SKM-1 (cell line): Measurements from ENCODE around the gene GYS1.
"Not testable (repeated sequence)": the region's sequence is repeated elsewhere in the genome, so short reads cannot be mapped to it uniquely, and the experiment has no call there.

Experiments
- DNase-seq: peaks from one replicate; lab custom pipeline; 2025; ENCODE audit not compliant: unreplicated experiment; lab: John Stamatoyannopoulos, UW

Gene GYS1

DNA sequence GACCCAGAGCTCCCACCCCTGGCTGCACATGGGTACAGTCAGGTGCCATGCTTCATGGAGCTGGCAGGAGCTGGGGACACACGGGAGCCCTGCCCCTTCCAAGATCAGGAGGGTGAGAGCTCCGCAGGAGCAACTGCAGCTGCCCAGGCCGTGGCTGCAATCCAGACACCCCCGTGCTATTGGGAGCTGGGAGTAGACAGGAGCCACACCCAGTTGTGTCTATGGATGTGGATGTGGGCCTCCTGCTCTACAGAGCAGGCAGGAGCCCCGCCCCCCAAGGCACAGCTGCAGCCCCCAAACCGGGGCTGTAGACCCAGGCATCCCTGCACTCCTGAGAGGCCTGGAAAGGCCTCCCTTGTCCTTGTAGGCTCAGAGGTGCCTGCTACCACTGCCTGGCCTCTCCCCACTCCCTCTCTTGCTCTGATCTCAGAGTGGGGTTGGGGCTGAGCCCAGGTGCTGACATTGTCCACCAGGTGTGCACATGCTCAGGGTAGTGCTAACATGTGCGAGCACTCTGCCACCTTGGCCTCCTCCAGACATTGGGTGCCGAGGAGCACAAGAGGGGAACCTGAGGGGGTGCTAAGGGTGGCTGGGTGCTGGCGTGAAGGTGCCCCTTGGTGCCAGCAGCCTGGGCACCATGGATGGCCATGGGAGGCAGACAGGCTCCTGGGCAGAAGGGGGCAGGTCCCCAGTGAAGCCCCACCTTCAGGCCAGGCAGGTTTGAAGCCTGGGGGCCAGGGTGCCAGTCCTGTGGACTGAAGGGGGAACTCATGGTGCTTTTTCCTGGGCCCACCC, 46.4 kb downstream of the GYS1 start:
- no peak for DNase-seq

DNA sequence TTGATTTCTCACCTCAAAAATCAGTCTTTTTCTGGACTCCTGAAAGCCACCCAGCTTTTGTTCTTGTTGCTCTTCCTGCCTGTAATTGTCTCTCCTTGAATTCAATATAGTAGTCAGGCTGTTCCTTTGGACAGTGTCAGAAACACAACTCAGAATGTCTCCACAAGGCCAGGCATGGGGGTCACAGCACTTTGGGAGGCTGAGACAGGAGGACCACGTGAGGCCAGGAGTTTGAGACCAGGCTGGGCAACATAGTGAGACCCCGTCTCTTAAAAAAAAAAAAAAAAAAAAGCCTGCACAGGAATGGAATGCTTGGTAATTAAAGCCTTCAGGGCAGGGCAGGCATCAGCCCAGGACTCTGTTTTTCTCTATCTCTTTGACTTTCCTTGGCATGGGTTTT, 47.3 kb downstream of the GYS1 start:
- DNase-seq = no peak

DNA sequence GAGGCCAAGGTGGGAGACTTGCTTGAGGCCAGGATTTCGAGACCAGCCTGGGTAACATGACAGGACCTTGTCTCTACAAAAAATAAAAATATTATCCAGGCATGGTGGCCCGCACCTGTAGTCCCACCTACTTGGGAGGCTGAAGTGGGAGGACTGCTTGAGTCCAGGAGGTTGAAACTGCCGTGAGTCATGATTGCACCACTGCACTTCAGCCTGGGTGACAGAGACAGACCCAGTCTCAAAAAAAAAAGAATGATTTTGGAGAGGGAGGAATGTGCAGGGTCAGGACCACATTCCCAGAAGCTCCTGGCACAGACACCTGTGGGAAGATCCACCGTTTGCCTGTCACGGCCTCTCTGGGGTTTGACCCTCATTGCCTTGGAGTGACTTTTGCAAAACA, 47.7 kb downstream of the GYS1 start:
- DNase-seq = no peak

DNA sequence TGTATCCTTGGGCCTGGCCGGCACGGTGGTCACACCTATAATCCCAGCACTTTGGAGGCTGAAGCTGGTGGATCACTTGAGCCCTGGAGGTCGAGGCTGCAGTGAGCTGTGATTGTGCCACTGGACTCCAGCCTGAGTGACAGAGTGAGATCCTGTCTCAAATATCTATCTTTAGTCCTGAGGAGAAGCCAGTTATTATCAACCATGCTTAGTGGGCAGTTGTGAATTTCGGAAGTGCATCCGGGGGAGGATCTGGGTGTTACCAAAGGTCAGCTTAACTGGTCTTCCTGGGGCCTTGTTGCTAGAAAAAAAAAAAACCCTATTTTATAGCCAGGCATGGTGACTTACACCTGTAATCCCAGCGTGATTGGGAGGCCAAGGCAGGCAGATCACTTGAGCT, 50.0 kb downstream of the GYS1 start:
- no peak for DNase-seq

DNA sequence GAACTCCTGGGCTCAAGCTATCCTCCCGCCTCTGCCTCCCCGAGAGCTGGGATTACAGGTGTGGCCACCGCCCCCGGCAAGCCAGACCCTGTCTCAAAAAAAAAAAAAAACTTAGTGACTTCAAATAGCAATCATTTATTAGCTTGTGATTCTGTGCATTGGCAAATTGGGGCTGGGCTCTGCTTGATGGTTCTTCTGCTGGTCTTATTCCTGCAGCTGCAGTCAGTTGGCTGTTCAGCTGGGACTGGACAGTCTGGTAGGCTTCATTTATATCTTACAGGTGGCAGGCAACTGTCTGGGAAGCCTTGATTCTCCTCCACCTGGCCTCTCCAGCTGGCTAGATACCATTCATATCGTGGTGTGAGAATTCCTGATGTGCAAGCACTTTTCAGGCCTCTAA, 52.2 kb downstream of the GYS1 start:
- no peak for DNase-seq

DNA sequence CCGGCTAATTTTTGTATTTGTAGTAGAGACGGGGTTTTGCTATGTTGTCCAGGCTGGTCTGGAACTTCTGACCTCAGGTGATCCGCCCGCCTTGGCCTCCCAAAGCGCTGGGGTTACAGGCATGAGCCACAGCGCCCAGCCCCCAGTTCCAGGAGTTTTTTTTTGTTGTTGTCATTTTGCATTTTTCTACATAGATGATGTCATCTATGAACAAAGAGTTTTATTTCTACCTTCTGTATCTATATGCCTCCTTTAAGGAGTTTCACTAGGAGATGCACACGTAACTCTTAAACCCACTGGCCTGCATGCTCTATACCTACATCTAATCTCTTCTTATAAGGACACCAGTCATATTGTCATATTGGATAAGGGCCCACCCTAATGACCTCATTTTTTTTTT, 54.9 kb downstream of the GYS1 start:
- no peak for DNase-seq

DNA sequence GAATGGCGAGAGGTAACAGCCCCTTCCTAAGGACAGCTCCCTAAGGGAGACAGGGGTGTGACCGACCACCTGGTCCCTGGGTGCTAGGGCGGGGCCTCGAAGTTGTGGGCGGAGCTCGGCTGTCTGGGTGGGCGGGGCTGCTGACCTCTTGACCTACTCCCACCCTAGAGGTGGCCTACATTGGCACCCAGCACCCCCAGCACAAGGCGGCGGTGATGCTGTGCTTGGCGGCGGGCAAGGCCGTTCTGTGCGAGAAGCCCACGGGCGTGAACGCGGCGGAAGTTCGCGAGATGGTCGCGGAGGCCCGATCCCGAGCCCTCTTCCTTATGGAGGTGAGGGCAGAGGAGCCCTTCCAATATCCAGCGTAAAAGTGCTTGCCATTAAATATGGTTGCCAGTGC, 57.2 kb downstream of the GYS1 start:
- no peak for DNase-seq

DNA sequence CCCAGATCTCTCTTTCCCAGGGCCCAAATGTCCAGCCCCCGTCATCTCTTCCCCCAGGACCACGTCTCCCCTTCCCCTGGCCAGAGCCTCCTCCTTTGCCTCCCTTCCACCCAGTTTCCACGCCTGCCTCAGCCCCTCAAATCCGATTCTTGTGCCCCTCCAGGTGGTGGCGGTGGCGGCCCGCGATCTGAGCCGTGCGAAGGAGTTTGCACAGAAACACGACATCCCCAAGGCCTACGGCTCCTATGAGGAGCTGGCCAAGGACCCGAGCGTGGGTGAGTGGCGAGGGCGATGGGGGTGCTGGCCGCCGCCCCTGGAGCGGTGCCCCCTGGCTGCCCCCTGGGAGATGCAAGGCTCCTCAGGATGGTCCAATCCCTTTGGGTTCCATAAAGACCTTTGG, 58.3 kb downstream of the GYS1 start:
- no peak for DNase-seq

DNA sequence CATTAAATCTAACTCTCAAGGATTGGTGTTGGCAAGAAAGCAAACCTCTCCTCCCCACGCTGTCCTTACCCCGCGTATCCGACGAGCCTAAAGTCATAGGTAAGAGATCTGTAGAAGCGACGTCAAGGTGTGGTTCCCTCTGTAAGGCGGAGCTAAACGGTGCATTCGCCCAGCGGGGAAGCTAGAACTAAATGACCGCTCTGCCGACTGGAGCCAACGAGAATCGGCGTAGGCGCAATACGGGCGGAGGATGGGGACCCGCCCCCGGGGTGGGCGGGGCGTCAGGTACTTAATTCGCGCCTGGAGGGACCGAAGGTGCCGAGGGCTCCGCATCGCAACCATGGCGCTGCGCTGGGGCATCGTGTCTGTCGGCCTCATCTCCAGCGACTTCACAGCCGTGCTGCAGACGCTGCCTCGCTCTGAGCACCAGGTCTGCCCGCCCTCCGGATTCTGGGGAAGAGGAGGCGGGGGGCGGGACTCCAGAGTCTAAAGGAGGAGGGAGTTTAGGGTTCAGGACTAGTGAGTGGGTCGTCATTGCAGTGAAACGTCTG, 59.7 kb downstream of the GYS1 start, which contains the start of gene DHDH:
Gene DHDH (plus strand): TSS at position 318 of the 551 bp plus-strand sequence. CDS start 23 bp downstream, at position 341.
- no peak for DNase-seq

DNA sequence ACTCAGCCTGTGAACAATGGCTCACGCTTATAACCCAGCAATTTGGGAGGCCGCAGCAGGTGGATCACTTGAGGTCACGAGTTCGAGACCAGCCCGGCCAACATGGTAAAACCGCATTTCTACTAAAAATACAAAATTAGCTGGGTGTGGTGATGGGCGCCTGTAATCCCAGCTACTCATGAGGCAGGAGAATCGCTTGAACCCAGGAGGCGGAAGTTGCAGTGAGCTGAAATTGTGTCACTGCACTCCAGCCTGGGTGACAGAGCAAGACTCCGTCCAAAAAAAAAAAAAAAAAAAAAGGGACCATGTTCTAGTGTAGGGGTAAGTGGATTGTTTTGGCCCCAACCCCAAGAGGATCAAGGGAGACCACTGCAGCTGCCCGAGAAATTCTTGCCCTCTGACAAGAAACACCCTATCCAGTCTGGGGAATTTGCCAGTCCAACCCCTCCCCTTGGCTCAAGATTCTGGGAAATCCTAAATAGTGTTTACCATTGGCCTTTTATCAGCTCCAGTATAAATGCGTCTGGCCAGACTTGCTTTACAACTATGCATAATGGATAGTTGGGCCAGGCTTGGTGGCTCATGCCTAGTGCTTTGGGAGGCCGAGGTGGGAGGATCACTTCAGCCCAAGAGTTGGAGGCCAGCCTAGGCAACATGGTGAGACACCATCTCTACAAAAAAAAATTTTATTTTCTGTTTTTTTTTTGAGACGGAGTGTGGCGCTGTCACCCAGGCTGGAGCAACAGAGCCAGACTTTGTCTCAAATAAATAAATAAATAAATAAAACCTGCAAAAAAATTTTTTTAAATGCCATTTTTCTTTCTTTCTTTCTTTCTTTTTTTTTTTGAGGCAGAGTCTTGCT, 64.7 kb downstream of the GYS1 start:
- no peak for DNase-seq

DNA sequence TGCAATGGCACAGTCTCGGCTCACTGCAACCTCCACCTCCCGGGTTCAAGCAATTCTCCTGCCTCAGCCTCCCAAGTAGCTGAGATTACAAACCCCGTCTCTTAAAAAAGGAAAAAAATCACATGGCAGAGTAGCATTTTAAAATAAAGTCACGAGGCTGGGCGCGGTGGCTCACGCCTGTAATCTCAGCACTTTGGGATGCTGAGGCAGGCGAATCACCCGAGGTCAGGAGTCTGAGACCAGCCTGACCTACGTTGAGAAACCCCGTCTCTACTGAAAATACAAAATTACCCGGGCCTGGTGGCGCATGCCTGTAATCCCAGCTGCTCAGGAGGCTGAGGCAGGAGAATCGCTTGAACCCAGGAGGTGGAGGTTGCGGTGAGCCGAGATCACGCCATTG, 65.4 kb downstream of the GYS1 start:
- DNase-seq = not testable (repeated sequence)

DNA sequence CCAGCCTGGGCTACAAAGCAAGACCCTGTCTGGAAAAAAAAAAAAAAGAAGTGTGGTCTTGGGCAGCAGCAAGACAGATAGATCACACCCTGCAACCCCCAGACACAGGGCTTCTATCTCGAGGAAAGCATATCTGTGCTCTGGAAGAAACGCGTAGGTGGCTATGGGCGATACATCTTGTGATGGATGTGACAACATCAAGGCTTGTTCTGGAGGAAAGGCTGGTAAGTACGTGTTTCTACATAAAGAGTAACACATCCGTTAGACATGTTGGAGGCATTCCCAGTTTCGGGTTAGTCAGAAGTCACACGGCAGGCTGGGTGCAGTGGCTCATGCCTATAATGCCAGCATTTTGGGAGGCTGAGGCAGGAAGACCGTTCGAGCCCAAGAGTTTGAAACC, 66.2 kb downstream of the GYS1 start:
- DNase-seq = no peak

DNA sequence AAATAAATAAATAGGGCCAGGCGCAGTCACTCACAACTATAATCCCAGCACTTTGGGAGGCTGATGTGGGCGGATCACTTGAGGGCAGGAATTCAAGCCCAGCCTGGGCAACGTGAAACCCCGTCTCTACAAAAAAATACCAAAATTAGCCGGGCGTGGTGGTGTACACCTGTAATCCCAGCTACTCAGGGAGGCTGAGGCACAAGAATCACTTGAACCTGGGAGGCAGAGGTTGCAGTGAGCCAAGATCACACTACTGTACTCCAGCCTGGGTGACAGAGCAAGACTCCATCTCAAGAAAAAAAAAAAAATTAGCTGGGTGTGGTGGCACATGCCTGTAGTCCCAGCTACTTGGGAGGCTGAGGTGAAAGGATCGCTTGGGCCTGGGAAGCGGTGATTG, 67.2 kb downstream of the GYS1 start:
- DNase-seq = not testable (repeated sequence)

DNA sequence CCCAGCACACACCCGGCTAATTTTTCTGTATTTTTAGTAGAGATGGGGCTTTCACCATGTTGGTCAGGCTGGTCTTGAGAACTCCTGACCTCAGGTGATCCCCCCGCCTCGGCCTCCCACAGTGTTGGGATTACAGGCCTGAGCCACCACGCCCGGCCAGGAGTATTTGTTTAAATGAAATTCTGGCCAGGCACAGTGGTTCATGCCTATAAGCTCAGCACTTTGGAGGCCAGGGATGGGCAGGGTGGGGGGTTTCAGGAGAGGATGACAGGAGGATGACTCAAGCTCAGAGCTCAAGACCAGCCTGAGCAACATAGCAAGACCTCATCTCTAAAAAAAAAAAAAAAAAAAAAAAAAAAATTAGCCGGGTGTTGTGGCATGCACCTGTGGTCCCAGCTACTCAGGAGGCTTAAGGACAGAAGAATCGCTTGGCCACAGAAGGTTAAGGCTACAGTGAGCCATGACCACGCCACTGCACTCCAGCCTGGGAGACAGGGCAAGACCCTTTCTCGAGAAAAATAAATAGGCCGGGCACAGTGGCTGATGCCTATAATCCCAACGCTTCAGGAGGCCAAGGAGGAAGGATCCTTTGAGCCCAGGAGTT, 67.8 kb downstream of the GYS1 start:
- no peak for DNase-seq

DNA sequence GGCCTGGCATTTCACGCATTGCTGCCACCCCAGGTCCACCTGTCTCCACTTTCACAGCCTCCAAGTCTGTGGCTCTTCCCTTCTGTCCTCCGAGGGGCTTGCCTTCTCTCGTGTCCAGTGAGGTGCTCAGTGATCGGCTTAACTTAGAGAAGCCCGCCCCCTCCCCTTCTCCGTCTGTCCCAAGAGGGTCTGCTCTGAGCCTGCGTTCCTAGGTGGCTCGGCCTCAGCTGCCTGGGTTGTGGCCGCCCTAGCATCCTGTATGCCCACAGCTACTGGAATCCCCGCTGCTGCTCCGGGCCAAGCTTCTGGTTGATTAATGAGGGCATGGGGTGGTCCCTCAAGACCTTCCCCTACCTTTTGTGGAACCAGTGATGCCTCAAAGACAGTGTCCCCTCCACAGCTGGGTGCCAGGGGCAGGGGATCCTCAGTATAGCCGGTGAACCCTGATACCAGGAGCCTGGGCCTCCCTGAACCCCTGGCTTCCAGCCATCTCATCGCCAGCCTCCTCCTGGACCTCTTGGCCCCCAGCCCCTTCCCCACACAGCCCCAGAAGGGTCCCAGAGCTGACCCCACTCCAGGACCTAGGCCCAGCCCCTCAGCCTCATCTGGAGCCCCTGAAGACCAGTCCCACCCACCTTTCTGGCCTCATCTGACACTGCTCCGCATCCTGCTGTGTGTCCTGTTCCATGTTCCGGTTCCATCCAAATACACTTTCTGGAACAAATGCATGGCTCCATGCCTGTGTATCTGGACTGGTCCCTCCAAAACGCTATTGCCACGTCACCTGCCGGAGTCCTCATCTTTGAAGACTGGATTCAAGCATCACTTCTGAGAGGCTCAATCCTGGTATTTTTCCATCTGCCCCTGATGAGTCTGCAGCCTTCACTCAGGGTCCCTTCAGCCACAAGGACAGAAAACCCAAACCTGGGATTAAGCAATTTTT, 70.3 kb downstream of the GYS1 start:
- DNase-seq = no peak

DNA sequence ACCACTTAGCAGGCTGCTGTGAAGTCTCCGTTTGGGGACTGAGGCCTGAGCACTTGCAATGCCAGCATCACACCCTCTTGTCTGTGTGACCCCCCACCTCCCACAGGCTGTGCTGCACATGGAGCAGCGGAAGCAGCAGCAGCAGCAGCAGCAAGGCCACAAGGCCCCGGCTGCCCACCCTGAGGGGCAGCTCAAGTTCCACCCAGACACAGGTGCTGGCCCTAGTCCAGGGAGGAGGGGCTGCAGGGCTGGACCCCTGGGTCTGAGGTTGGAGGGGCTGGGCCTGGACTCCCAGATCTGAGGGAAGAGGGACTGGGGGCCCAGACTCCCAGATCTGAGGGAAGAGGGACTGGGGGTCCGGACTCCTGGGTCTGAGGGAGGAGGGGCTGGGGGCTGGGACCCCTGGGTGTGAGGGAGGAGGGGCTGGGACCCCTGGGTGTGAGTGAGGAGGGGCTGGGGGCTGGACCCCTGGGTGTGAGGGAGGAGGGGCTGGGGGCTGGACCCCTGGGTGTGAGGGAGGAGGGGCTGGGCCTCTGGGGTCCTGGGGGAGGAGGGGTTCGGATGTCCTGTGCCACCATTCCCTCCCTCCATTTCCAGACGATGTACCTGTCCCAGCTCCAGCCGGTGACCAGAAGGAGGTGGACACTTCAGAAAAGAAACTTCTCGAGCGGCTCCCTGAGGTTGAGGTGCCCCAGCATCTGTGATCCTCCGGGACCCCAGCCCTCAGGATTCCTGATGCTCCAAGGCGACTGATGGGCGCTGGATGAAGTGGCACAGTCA, 71.2 kb downstream of the GYS1 start:
- DNase-seq = no peak

DNA sequence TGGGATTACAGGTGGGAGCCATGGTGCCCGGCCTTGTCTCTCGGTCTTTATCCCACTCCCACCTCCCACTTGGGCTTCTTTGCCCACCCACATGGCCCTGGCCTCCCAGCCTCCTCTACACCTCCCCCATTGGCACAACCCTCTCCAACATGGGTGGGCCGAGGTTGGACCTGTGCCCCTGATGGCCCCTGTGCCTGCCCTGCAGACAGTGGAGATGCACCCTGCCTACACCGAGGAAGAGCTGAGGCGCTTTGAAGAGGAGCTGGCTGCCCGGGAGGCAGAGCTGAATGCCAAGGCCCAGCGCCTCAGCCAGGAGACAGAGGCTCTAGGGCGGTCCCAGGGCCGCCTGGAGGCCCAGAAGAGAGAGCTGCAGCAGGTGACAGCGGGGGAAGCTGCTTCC, 72.2 kb downstream of the GYS1 start:
- no peak for DNase-seq

DNA sequence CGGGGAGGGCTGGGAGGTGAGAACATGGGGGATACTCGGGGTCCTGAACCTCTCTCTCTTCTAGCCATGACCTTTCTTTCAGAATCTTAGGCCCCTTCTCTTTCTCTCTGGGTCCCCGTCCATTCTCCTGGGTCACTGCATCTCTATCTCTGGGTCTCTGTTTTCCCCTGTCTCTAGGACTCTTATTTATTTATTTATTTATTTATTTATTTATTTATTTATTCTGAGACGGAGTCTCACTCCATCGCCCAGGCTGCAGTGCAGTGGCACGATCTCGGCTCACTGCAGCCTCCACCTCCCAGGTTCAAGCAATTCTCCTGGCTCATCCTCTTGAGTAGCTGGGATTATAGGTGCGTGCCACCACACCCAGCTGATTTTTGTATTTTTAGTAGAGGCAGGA, 73.8 kb downstream of the GYS1 start:
- DNase-seq = not testable (repeated sequence)

DNA sequence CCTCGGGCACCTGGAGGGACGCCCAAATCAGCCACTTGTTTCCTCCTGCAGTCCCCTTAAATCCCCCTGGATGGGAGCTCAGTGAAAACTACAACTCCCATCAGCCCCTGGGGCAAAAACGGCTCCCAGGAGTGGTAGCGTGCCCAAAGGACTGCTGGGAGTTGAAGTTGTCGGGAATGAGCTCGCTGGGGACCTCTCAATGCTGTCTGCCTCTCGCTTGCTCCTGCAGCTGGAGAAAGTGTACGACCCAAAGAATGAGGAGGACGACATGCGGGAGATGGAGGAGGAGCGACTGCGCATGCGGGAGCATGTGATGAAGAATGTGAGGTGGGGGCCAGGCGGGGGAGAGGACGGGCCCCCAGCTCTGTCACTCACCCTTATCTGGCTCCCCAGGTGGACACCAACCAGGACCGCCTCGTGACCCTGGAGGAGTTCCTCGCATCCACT, 74.3 kb downstream of the GYS1 start:
- no peak for DNase-seq
